Activated T-cell treated with anti-CD3 and anti-CD28 coated beads for 24 hours (primary cell): ENCODE results near the gene TPSB2.

Source experiments
- DNase-seq: peaks from one replicate; pipeline ENCODE4 v3.0.0-alpha.2; 2020; ENCODE audit warnings: low read depth

The TPSB2 gene

DNA sequence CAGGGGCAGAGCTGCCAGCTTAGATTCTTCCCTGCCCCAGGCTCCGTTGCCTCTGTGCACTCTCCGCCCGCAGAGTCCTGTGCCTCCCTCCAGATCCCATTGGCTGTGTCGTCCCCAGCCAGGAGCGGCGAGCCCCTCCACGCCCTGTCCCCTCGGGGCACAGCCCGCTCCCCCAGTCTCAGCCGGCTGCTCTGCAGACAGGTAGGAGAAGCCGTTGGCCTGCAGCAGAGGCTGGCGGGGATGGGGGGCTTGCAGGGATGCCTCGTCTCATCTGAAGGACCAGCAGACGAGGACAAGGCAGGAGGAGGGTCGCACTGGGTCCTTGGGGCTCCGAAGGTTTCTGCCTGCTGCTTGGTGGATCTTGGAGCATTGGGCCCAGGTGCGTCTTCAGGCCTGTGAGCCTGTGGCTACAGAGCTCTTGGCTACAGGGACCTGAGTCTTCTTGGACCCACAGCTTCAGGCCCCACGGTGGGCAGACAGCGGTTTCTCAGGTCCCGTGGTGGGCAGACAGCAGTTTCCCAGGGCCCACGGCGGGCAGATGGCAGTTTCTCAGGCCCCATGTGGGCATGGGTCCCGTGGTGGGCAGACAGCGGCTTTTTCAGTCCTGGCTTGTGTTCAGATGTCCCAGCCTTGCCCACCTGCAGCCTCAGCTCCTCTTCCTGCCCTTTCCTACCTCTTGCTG lies 10.9 kb downstream of the TPSB2 start:
- no peak for DNase-seq

DNA sequence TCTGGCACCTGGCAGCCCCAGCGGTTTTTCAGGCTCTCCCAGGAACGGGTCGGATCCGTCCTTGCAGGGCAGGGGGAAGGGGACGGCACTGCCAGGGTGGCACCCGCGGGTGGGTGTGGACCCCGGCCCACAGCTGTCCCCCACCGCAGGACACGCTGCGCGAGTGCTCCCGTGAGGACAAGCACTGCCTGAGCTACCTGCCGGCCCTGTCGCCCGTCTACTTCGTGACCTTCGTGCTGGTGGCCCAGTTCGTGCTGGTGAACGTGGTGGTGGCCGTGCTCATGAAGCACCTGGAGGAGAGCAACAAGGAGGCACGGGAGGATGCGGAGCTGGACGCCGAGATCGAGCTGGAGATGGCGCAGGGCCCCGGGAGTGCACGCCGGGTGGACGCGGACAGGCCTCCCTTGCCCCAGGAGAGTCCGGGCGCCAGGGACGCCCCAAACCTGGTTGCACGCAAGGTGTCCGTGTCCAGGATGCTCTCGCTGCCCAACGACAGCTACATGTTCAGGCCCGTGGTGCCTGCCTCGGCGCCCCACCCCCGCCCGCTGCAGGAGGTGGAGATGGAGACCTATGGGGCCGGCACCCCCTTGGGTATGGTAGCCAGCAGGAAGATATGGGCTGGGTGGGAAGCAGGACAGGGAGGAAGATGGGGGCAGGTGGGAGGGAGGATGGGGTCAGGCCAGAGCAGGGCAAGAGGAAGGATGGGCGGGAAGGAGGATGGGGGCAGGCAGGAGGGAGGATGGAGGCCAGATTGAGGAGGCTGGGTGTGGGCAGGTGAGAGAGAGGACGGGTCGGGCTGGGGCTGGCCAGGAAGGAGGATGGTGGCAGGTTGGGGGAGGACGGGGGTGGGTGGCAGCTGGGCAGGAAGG lies 11.7 kb downstream of the TPSB2 start:
- DNase-seq = no peak

DNA sequence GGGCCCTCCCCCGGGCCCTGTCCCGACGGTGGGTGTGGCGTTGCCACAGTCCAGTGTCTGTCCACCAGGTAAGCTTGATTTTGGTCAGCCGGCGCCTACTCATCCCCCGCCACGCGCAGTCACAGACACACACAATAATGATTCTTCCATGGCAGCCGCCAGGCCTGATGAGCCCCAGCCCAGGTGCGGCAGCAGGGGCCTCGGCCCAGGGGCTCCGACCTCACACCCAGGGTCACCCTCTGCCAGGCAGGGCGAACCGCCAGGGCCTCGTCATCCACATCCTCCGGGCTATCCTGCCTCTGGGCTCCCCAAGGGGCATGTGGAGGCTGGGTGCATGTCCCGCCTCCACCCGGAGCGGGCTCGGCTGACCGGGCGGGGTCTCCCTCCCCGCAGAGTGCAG lies 12.5 kb downstream of the TPSB2 start:
- no peak for DNase-seq

DNA sequence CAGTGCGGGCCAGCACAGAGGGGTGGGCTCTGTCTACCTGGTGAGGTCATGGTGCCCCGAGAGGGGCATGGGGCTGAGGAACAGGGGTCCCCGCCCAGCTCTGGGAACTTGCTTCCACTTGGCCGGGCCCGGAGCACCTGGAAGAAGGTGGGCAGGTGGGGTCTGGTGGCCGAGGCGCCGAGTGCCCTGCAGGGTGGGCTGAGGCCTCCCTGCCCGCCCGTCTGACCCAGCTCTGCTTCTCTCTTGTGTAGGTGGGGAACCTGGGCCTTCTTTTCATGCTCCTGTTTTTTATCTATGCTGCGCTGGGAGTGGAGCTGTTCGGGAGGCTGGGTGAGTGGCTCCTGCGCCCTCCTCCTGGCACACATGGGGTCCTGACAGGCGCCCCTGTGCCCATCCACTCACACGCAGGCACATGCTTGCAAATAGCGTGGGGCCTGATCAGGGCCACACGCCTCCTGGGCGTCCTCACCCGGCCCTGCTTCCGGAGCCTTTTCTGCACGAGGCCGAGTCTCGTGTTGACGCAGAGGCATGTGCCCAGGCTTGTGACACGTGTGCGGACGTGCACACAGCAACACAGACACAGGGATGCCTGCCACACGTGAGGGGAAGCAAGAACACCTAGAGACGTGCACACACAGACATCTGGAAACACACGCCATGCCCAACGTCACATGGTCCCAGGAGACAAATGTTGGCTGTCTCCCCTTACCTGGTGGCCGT lies 13.1 kb downstream of the TPSB2 start:
- DNase-seq = no peak

DNA sequence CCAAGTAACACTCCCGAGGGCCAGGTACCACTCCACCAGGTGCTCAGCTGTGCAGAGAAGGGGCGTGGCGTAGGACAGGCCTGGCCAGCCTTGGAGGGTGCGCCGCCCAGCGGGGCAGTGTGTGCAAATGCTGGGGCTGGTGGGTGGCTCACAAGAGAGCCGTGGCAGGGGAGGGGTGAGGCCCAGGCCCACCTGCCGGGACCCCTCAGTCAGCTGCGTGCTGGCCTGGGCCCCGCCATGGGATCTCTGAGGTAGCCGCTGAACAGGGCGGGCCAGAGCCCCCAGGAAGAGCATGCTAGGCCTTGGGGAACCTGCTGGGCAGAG lies 13.7 kb downstream of the TPSB2 start:
- DNase-seq = no peak

DNA sequence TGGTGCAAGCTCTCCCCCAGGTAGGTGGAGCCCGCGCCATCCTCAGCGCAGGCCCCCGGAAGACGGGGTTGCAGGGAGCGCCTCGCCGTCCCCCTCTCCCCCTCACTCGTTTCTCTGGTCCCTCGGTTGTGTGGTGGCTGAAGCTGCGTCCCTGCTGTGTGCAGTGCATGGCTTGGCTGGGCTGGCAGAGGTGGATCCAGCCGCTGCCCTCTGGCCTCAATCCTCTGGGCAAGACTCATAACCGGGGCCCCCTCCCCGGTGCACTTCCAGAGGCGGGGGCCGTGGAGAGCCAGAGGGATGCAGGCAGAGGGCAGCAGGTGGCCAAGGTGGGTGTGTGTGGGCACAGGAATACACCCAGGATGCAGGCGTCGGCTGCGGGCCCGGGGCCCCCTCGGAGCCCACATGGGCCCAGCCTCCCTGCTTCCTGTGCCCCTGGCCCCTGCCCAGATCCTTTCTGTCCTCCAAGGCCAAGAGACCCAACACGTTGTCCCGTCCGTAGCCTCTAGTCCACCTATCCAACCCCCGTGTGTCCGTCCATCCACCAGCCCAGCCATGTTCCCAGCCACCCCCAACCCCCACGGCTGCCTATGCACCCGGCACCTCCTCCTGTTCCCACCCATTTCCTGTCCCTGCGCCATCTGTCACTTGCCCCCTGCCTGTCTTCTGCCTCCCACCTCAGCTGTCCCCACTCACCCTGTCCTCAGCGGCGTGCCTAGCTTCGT lies 14.2 kb downstream of the TPSB2 start:
- no peak for DNase-seq

DNA sequence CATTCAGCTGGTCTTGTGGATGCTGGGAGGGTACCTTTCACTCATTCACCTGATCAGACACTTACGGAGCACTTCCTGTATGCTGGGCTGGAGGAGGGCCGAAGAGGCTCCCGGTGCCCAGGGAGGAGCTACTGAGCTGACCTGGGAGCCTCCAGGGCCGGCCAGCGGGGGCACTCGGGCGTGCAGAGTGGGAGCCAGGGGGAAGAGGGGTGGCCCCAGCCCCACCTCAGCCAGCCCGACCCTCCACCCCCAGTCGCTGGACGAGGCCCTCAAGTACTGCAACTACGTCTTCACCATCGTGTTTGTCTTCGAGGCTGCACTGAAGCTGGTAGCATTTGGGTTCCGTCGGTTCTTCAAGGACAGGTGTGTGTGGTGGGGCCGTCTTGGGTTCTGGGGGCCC lies 15.3 kb downstream of the TPSB2 start:
- DNase-seq = no peak

DNA sequence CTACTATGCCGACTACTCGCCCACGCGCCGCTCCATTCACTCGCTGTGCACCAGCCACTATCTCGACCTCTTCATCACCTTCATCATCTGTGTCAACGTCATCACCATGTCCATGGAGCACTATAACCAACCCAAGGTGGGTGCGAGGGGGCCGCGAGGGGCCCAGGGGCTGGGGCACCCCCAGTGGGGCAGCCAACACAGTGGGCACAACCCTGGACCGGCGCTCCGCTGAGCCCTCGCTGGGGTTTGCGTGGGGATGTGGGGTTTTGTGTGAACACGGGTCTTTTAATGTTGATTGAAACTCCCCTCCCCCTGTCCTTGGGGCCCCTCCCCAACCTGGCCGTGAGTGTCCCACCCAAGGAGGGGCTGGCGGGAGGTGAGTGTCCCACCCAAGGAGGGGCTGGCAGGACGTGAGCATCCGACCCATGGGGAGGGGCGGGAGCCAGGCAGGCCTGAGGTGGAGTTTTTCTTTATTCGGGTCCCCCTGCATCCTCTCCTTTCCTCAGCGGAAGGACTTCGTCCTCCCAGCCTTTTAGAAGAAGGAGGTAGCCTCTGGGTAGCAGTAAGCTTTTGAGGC lies 16.1 kb downstream of the TPSB2 start:
- no peak for DNase-seq

DNA sequence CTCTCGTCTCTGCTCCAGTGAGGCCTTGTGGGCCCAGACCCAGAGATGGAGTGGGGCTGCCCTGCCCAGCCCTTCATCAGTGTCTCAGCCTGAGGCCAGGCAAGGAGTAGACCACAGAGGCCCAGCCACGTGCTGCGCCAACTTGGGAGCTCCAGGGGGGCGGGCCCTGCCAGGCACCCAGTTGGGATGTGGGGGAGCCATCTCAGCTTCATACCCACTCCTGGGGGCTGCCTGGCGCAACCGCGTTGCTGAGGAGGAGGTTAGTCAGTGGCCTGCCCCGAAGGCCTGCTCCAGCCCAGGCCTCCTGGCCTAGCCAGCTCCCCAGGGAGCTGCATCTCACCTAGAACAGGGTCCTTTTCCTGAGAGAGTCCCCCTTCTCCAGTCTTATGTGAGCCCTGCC lies 16.8 kb downstream of the TPSB2 start:
- DNase-seq = no peak

DNA sequence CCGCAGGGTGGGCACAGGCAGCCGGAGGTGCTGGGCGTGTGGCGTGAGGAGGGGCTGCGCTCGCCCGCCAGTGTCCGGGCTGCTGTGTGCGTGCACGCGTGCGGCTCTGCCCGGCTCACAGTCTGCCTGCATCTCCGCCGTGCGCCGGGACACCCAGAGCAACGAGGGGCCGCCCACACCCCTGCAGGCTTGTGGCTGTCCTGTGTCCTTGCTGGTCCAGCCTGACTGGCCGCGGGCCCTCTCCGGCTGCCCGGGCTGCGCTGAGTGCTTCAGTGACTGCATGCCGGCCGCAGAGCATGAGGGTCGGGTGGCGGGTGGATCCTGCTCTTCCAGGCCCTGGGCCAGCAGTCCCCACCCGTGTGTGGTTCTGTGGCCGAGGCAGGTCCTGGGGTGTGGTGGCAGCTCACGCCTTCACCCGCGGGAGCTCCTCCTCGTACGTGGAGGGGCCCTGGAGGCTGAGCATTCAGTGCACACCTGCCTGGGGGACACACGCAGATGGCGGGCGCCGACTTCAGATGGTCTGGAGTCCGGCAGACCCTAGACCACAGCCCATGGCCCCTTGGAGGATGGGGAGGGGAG lies 17.3 kb downstream of the TPSB2 start:
- DNase-seq = no peak

DNA sequence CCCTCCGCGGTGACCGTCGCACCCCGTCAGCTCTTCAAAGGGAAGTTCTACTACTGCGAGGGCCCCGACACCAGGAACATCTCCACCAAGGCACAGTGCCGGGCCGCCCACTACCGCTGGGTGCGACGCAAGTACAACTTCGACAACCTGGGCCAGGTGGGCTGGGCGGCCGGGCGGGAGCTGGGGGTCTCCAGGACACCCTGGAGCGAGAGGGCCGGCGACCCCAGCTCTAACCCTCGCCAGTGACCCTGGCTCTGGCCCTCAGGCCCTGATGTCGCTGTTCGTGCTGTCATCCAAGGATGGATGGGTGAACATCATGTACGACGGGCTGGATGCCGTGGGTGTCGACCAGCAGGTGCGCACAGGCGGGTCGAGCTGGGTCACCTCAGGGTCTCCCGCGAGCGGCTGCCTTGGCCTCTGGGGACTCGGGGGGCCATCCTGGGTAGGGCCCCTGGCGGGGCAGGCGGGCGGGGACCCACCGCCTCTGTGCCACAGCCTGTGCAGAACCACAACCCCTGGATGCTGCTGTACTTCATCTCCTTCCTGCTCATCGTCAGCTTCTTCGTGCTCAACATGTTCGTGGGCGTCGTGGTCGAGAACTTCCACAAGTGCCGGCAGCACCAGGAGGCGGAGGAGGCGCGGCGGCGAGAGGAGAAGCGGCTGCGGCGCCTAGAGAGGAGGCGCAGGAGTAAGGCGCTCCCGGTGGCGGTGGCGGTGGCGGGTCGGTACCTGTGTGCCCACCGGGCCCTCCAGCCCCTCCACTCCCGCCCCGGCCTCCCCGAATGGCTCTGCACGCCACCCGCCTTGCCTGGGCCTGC lies 18.3 kb downstream of the TPSB2 start:
- DNase-seq = no peak

DNA sequence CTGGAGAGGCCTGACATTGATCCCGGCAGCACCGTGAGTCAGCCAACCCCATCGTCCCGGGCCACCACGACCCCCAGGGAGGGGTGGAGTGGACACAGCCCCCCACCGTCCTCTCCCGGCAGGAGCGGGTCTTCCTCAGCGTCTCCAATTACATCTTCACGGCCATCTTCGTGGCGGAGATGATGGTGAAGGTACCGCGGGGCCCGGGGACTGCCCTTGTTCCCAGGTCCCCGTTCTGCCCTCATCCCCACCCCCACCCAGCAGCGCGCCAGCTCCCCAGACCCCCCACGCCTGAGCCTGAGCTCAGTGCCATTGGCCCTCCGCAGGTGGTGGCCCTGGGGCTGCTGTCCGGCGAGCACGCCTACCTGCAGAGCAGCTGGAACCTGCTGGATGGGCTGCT lies 19.5 kb downstream of the TPSB2 start:
- no peak for DNase-seq

DNA sequence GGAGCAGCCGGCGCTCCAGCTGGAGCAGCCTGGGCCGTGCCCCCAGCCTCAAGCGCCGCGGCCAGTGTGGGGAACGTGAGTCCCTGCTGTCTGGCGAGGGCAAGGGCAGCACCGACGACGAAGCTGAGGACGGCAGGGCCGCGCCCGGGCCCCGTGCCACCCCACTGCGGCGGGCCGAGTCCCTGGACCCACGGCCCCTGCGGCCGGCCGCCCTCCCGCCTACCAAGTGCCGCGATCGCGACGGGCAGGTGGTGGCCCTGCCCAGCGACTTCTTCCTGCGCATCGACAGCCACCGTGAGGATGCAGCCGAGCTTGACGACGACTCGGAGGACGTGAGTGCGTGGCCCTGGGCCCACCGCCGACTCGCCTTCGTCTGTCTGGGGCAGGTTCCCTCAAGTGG lies 20.9 kb downstream of the TPSB2 start:
- DNase-seq = no peak

DNA sequence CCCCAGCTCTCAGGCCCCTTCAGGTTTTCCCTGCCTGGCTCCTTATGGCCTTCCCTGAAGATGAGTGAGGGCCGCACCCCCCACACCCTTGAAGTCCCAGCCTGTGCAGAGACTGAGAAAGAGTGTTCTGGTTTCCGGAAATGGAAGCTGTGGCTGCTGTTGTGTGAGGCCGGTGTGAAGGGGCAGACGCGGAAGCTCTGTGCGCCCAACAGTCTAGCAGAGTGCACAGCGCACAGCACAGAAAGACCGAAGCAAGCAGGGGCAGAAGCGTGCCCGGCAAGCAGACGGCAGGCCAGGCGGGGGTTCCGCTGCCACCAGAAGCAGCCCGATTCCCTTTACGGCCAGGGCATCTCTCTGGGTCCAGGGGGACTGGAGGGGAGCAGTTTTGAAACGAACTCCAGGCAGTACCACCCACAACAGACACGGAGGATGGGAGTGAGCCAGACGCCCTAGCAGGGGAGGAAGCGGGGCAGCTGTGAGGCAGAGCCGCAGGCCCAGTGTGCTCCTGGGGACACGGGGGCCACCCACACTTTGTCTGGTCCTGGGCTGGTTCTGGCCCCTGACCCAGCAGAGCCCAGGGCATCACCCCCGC lies 21.6 kb downstream of the TPSB2 start:
- DNase-seq = no peak

DNA sequence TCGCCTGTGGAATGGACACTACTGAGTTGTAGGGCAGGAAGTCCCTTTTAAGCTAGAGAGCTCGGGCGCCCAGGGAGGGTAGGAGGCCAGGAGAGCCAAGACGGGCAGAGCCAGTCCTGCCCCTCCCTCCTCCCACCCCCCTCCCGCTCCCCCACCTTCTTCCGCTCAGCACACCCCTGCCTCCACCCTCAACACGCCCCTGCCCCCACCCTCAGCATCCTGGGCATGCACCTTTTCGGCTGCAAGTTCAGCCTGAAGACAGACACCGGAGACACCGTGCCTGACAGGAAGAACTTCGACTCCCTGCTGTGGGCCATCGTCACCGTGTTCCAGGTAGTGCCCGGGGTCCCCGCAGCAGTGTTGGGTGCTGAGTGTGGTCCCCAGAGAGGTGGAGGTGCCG lies 23.2 kb downstream of the TPSB2 start:
- DNase-seq = no peak

DNA sequence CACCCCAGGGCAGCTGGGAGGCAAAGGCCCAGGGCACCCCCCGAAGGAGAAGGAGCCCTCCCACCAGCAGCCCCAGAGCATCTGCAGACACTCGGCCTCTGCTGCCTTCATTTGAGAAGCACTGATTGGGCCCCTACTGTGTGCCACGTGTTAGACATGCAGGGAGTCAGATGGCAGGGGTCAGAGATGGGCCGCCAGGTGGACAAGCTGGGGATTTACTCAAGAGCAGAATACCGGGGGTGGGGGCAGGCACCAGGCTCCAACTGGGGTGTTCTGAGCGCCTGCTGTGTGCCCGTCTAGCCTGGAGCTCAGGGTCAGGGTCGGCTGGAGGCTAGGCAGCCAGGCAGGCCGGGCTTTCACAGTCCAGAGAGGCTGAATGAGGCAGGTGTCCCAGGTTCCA lies 23.7 kb downstream of the TPSB2 start:
- DNase-seq = no peak

DNA sequence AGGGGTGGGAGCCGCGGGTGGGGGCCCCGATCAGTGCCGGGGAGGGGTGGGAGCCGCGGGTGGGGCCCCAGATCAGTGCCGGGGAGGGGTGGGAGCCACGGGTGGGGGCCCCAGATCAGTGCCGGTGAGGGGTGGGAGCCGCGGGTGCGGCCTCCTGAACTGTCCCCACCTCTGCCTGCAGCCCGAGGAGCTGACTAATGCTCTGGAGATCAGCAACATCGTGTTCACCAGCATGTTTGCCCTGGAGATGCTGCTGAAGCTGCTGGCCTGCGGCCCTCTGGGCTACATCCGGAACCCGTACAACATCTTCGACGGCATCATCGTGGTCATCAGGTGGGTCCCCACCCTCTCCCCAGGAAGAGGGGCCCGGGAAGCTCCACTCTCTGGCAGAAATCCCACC lies 25.1 kb downstream of the TPSB2 start:
- no peak for DNase-seq

DNA sequence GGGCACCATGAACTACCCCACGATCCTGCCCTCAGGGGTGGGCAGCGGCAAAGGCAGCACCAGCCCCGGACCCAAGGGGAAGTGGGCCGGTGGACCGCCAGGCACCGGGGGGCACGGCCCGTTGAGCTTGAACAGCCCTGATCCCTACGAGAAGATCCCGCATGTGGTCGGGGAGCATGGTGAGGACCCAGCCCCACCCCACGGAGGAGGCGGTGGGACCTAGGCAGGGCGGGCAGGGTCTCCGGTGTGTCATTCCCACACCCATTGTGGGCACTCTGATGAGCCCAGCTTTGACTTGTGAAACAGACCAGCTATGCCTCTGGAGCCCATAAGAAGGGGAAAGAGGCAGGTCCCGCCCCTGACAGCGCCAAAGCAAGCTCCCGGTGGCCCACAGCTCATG lies 27.7 kb downstream of the TPSB2 start:
- no peak for DNase-seq

DNA sequence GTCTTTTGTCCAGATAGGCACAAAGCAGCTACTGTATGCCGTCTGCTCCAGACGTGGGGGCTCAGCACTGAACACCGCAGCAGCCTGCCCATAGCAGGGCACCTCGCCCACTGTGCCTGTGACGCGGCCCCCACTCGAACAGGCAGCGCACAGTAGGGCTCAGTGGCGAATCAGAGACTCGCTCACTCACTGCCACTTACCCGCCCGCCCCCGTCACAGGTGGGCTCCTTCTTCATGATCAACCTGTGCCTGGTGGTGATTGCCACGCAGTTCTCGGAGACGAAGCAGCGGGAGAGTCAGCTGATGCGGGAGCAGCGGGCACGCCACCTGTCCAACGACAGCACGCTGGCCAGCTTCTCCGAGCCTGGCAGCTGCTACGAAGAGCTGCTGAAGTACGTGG lies 28.5 kb downstream of the TPSB2 start:
- no peak for DNase-seq

DNA sequence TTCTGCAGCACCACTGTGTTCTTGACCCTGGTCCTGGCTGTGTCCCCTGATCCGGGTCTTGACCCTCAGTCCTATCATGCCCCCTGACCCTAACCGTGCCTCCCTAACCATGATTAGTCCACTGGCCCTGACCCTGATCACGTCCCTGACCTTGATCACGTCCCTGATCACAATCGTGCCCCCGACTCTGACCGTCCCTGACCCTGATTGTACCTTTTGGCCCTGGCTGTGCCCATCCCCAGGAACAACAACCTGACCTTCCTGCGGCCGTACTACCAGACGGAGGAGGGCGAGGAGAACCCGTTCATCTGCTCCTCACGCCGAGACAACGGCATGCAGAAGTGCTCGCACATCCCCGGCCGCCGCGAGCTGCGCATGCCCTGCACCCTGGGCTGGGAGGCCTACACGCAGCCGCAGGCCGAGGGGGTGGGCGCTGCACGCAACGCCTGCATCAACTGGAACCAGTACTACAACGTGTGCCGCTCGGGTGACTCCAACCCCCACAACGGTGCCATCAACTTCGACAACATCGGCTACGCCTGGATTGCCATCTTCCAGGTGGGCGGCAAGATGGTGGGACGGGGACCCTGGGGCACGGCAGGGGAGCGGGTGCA lies 29.9 kb downstream of the TPSB2 start:
- no peak for DNase-seq
